GM12891 (cell line): ENCODE data around the gene CTSK.

Experiments used
- POLR2A ChIP-seq: IDR thresholded peaks from 2 replicates; pipeline ENCODE4 v1.6.1; 2011; ENCODE audit warnings: low read depth, low read length, control low read depth
- POLR2AphosphoS5 ChIP-seq: IDR thresholded peaks from 2 replicates; pipeline ENCODE4 v1.6.1; 2011; ENCODE audit warnings: low read depth, low read length, control low read depth

DNA sequence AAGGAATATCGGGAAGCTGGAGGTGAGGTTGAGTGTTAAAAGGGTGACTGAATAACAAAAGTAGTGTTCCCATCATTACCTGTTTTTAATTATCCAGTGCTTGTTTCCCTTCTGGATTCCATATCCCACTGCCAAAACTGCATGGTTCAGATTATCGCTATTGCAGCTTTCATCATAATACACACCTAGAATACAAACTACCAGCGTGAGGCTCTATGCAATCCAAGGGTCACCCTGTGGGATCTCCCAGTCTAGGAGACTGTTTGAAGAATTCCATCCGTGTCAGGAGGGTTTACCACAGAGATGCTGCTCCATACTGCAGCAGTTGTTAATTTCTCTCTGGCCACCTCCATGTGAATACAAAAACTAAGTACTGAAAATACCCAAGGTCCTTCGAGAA, 9.0 kb downstream of the CTSK start:
- TF ChIP-seq POLR2A (no peak), POLR2AphosphoS5 (no peak)
